ENCODE results near the gene YPEL2. TPM values are rescaled to one million over a fixed set of nuclear protein-coding genes. Genes with fewer than 3 reads are reported as not detected.

YPEL2 gene
- total RNA-seq, 1 donor from 2014 or later: 20.8 TPM

Small RNA genes lying within 50 kb of the gene (microRNA-seq; reads per million reads assigned to microRNA genes)
- 0.96 reads per million for gene MIR4729 (ENCODE audit: unreplicated experiment)

Other genes with a start within 250 kb of the YPEL2 start
- gene TRIM37, start 224.8 kb upstream of the YPEL2 start, total RNA-seq (ENCODE audit: unreplicated experiment): 35.6 TPM
- gene SKA2, start 176.5 kb upstream of the YPEL2 start, total RNA-seq (ENCODE audit: unreplicated experiment): 65.9 TPM
- 9.6 TPM for gene PRR11, start 175.9 kb upstream of the YPEL2 start, total RNA-seq (ENCODE audit: unreplicated experiment)
- gene SMG8, start 121.6 kb upstream of the YPEL2 start, total RNA-seq (ENCODE audit: unreplicated experiment): 19.4 TPM
- gene GDPD1, start 111.1 kb upstream of the YPEL2 start, total RNA-seq (ENCODE audit: unreplicated experiment): 34.3 TPM
- gene DHX40, start 234.0 kb downstream of the YPEL2 start, total RNA-seq (ENCODE audit: unreplicated experiment): 33.7 TPM